Calu3 (cell line): ENCODE results near the gene GABRB3. TPM values are rescaled to one million over a fixed set of nuclear protein-coding genes. Genes with fewer than 3 reads are reported as not detected.

Experiments
- BruUV-seq: library from RNA; stranded (reverse); fragments of 400-500 nt; replicated peaks from 2 replicates; lab custom pipeline; 2021; lab: Mats Ljungman, UMichigan
- CTCF ChIA-PET: fragments of 300-600 bp; sonication (Branson Sonifier 250); formaldehyde crosslinking; loops from one replicate; lab custom pipeline; 2022; ENCODE audit warnings: antibody characterized with exemption; lab: Charles Lee
- DNase-seq: peaks from one replicate; pipeline ENCODE4 v3.0.0; 2022
- H3K27ac Mint-ChIP-seq: one replicate; pipeline ENCODE4 v1.8.0; 2022; ENCODE audit warnings: mixed read lengths; ENCODE audit not compliant: unreplicated experiment
- H3K27me3 Mint-ChIP-seq: one replicate; pipeline ENCODE4 v1.8.0; 2022; ENCODE audit warnings: mixed read lengths; ENCODE audit not compliant: unreplicated experiment
- H3K36me3 Mint-ChIP-seq: one replicate; pipeline ENCODE4 v1.8.0; 2022; ENCODE audit warnings: mild to moderate bottlenecking, moderate library complexity, mixed read lengths; ENCODE audit not compliant: insufficient read depth, unreplicated experiment
- H3K4me1 Mint-ChIP-seq: one replicate; pipeline ENCODE4 v1.8.0; 2022; ENCODE audit warnings: mild to moderate bottlenecking, low read depth, mixed read lengths; ENCODE audit not compliant: unreplicated experiment
- H3K4me3 Mint-ChIP-seq: one replicate; pipeline ENCODE4 v1.8.0; 2022; ENCODE audit warnings: mild to moderate bottlenecking, low read depth, moderate library complexity, mixed read lengths; ENCODE audit not compliant: unreplicated experiment
- H3K9me3 Mint-ChIP-seq: one replicate; pipeline ENCODE4 v1.8.0; 2022; ENCODE audit warnings: low read depth, mixed read lengths; ENCODE audit not compliant: unreplicated experiment
- intact Hi-C: fragments of 100-400 bp; cut with micrococcal nuclease; formaldehyde crosslinking; loops from one replicate; pipeline ENCODE4 v1.10.0; 2022; ENCODE audit not compliant: unreplicated experiment
- total RNA-seq: library from RNA; stranded (reverse); gene quantifications from 2 replicates; pipeline ENCODE4 v1.2.3, GENCODE V29; 2022
- TF ChIP-seq, protein P1 (sequence below): fragments of 200-600 bp; IDR thresholded peaks from one replicate; pipeline ENCODE4 v1.8.0; 2022; ENCODE audit warnings: antibody characterized with exemption; ENCODE audit not compliant: unreplicated experiment

The GABRB3 gene
- total RNA-seq, 1 experiment from 2014 or later = not detected

DNA sequence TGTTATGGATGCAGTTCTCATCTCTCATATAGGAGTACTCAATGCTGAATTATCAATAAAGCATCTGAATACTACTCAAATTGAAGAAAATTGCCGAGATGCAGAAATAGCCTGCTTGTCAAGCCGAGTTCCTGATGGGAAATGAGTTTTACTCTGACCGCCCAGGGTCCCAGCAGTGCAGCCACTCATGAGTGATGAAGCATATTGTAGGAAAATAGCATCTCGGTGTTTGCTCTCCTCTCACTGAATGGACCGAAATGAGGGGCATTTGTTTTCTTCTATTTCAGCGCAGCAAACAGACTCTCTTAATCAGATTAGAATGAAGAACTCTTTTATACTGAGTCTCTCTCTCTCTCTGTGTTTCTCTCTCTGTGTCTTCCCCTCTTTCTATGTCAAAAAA is 190.0 kb downstream of the GABRB3 start:
- Mint-ChIP-seq H3K27ac (no peak overlapping the region), H3K4me3 (no peak overlapping the region), H3K36me3 (no peaks in the 10 kb centered on the region), H3K27me3 (no peaks in the 10 kb centered on the region), H3K9me3 (peaks cover 4% of the 10 kb centered on the region), H3K4me1 (no peaks in the 10 kb centered on the region)
- DNase-seq = no peak
- TF ChIP-seq, protein P1, sequence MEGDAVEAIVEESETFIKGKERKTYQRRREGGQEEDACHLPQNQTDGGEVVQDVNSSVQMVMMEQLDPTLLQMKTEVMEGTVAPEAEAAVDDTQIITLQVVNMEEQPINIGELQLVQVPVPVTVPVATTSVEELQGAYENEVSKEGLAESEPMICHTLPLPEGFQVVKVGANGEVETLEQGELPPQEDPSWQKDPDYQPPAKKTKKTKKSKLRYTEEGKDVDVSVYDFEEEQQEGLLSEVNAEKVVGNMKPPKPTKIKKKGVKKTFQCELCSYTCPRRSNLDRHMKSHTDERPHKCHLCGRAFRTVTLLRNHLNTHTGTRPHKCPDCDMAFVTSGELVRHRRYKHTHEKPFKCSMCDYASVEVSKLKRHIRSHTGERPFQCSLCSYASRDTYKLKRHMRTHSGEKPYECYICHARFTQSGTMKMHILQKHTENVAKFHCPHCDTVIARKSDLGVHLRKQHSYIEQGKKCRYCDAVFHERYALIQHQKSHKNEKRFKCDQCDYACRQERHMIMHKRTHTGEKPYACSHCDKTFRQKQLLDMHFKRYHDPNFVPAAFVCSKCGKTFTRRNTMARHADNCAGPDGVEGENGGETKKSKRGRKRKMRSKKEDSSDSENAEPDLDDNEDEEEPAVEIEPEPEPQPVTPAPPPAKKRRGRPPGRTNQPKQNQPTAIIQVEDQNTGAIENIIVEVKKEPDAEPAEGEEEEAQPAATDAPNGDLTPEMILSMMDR = no peak
- BruUV-seq = no TSS peak
- intact Hi-C loops = no loop called here
- CTCF ChIA-PET = no interaction called here

DNA sequence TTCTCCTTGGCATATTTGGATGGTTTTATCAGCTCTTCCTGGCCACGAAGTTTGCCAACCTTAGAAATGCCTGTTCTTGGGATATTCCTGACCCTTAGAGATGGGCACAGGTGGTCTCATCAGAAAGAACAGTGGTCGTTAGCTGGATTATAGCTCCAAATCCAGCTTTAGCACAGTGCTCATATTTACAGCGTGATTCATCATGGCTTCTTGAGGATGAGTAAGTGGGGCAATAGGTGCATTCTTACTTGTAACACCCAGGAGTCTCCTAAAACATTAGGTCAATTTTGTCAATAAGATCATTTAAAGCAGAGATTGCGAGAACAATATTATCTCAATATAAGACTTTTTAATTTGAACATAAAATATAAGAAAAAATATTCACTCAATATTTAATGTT is 191.9 kb downstream of the GABRB3 start:
- H3K4me3 Mint-ChIP-seq = no peak overlapping the region
- no peaks in the 10 kb centered on the region for H3K4me1 Mint-ChIP-seq
- BruUV-seq = no TSS peak
- H3K27me3 Mint-ChIP-seq = no peaks in the 10 kb centered on the region
- intact Hi-C loops = no loop called here
- DNase-seq = no peak
- TF ChIP-seq, protein P1 = no peak
- H3K9me3 Mint-ChIP-seq = peaks cover 7% of the 10 kb centered on the region
- CTCF ChIA-PET = no interaction called here
- no peaks in the 10 kb centered on the region for H3K36me3 Mint-ChIP-seq
- H3K27ac Mint-ChIP-seq = no peak overlapping the region

DNA sequence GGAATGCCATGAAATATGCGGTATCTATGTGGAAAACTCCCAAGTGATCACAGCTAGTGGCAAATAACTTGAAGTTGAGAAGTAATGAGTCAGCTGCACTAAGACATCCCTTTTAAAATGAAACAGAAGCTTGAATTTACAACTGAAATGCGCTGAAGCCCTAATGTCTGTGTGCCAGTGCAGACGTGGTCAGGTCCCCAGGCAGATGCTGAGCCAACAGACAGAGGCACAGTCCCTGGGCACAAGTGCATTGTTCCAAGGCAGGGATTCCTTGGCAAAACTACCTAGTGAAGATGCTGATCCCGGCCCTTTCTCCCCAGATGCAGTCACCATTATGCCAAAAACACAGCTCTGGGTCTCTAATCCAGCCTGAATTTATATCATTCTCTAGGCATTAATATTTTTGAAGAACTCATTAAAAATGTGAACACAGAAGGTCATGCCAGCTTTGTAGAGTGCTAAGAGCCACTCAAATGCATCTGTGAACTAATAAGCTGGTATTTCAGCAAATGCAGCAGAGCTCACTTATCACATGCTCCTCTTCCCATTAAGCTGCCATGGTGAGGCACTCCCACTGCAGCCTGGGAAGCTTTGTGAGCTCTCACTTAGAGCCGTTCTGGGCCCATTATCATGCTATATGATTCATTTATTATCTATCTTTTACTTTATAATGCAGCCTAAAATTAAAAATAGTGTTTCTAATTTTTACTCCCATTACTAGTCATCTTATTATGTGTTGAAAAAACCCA is 200.1 kb downstream of the GABRB3 start:
- no peak overlapping the region for H3K4me3 Mint-ChIP-seq
- CTCF ChIA-PET = no interaction called here
- no peak overlapping the region for H3K27ac Mint-ChIP-seq
- intact Hi-C loops = no loop called here
- no peaks in the 10 kb centered on the region for H3K36me3 Mint-ChIP-seq
- no TSS peak for BruUV-seq
- no peak for DNase-seq
- TF ChIP-seq, protein P1 = no peak
- no peaks in the 10 kb centered on the region for H3K4me1 Mint-ChIP-seq
- H3K9me3 Mint-ChIP-seq = peaks cover 7% of the 10 kb centered on the region
- H3K27me3 Mint-ChIP-seq = no peaks in the 10 kb centered on the region

DNA sequence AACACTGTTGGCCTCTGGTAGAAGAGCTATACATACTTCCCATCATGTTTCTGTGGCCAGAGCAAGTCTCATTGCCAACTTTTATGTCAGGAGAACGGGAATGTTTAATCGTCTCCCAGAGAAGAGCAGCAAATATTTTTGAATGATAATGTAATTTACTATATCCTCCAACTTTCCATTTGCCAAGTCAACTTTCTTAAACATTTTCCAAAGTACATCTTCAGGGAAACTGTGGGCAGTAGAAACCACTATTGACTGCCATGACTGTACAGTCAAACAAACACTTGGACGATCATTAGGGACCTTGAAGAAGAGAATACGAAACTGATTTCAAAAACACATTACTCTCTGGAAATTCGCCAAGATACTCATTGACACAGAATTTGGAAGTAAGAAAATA is 201.5 kb downstream of the GABRB3 start:
- peaks cover 4% of the 10 kb centered on the region for H3K9me3 Mint-ChIP-seq
- no peaks in the 10 kb centered on the region for H3K4me1 Mint-ChIP-seq
- H3K27me3 Mint-ChIP-seq = no peaks in the 10 kb centered on the region
- BruUV-seq = no TSS peak
- H3K27ac Mint-ChIP-seq = no peak overlapping the region
- TF ChIP-seq, protein P1 = no peak
- no peak overlapping the region for H3K4me3 Mint-ChIP-seq
- CTCF ChIA-PET = no interaction called here
- intact Hi-C loops = no loop called here
- no peaks in the 10 kb centered on the region for H3K36me3 Mint-ChIP-seq
- DNase-seq = no peak
